IMR-90 (cell line): ENCODE measurements around the gene SLC35B2. TPM values are rescaled to one million over a fixed set of nuclear protein-coding genes. Genes with fewer than 3 reads are reported as not detected.

Experiments
- ATAC-seq: fragments of 200-7000 bp; cut with Tn5 transposase; 2 replicates; pipeline ENCODE4 v1.9.1; 2020; ENCODE audit warnings: low read depth, mild to moderate bottlenecking, moderate library complexity
- BruUV-seq: library from RNA; stranded (reverse); fragments of 400-500 nt; replicated peaks from 2 replicates; lab custom pipeline; 2021; lab: Mats Ljungman, UMichigan
- CTCF ChIA-PET: fragments of 300-600 bp; formaldehyde crosslinking; extraction: SDS; loops from one replicate; lab custom pipeline; 2021; ENCODE audit warnings: antibody characterized with exemption; lab: Yijun Ruan, JAX
- POLR2A ChIA-PET: fragments of 300-600 bp; sonication (Branson Sonifier 250); formaldehyde crosslinking; loops from one replicate; lab custom pipeline; 2022; ENCODE audit warnings: antibody characterized with exemption; ENCODE audit not compliant: unreplicated experiment; lab: Charles Lee
- DNase-seq: peaks from one replicate; pipeline ENCODE4 v3.0.0; 2013
- H2AFZ ChIP-seq: replicated peaks from 2 replicates; pipeline ENCODE3; 2013; ENCODE audit warnings: low read length, mild to moderate bottlenecking; ENCODE audit not compliant: poor library complexity
- H2AK5ac ChIP-seq: 2 replicates; pipeline ENCODE4 v1.6.1; 2013; ENCODE audit warnings: low read depth, low read length, inconsistent platforms
- H2AK9ac ChIP-seq: replicated peaks from 2 replicates; pipeline ENCODE3; 2013; ENCODE audit warnings: mild to moderate bottlenecking, low read depth, low read length, moderate library complexity; ENCODE audit not compliant: poor library complexity
- H2BK120ac ChIP-seq: 2 replicates; pipeline ENCODE4 v1.6.1; 2013; ENCODE audit warnings: low read depth, low read length, inconsistent platforms
- H2BK15ac ChIP-seq: 3 replicates; pipeline ENCODE4 v1.6.1; 2013; ENCODE audit warnings: low read depth, low read length, inconsistent platforms
- H2BK20ac ChIP-seq: 2 replicates; pipeline ENCODE4 v1.6.1; 2013; ENCODE audit warnings: low read depth, mild to moderate bottlenecking, inconsistent platforms, low read length, moderate library complexity
- H2BK5ac ChIP-seq: 2 replicates; pipeline ENCODE4 v1.6.1; 2013; ENCODE audit warnings: mild to moderate bottlenecking, low read depth, low read length, inconsistent platforms; ENCODE audit not compliant: poor library complexity, severe bottlenecking
- H3K14ac ChIP-seq: replicated peaks from 2 replicates; pipeline ENCODE4 v1.6.1; 2013; ENCODE audit warnings: low read depth, low read length, inconsistent platforms
- H3K18ac ChIP-seq: 2 replicates; pipeline ENCODE4 v1.6.1; 2013; ENCODE audit warnings: low read depth, low read length, control low read depth
- H3K23ac ChIP-seq: 2 replicates; pipeline ENCODE4 v1.6.1; 2013; ENCODE audit warnings: low read depth, low read length, inconsistent platforms
- H3K27ac ChIP-seq: 2 replicates; pipeline ENCODE4 v1.5.1; 2013; ENCODE audit warnings: mild to moderate bottlenecking, control low read depth, low read length; ENCODE audit not compliant: insufficient read depth
- H3K27me3 ChIP-seq: 2 replicates; pipeline ENCODE4 v1.6.1; 2013; ENCODE audit warnings: low read length; ENCODE audit not compliant: control insufficient read depth, insufficient read depth
- H3K36me3 ChIP-seq: 2 replicates; pipeline ENCODE4 v1.6.1; 2013; ENCODE audit warnings: low read length, mixed read lengths; ENCODE audit not compliant: control insufficient read depth, insufficient read depth
- H3K4ac ChIP-seq: 2 replicates; pipeline ENCODE4 v1.6.1; 2013; ENCODE audit warnings: low read depth, low read length, inconsistent platforms
- H3K4me1 ChIP-seq: 2 replicates; pipeline ENCODE4 v1.6.1; 2013; ENCODE audit warnings: low read length, mixed read lengths; ENCODE audit not compliant: control insufficient read depth, insufficient read depth
- H3K4me2 ChIP-seq: 2 replicates; pipeline ENCODE4 v1.6.1; 2013; ENCODE audit warnings: low read depth, mild to moderate bottlenecking, control low read depth, low read length, moderate library complexity
- H3K4me3 ChIP-seq: 2 replicates; pipeline ENCODE4 v1.5.1; 2013; ENCODE audit warnings: low read depth, mild to moderate bottlenecking, control low read depth, low read length, moderate library complexity; ENCODE audit not compliant: insufficient read depth
- H3K56ac ChIP-seq: 2 replicates; pipeline ENCODE4 v1.6.1; 2013; ENCODE audit warnings: low read length, inconsistent platforms; ENCODE audit not compliant: insufficient read depth; ENCODE audit errors: extremely low read depth
- H3K79me1 ChIP-seq, 2 experiments: 2 replicates each; pipeline ENCODE4 v1.6.1; 2013; ENCODE audit warnings: low read length in 2 of 2, inconsistent platforms in 1 of 2, low read depth in 1 of 2
- H3K9ac ChIP-seq: 2 replicates; pipeline ENCODE4 v1.6.1; 2013; ENCODE audit warnings: low read depth, low read length, control low read depth
- H3K9me1 ChIP-seq: 2 replicates; pipeline ENCODE4 v1.6.1; 2013; ENCODE audit warnings: low read length, inconsistent platforms; ENCODE audit not compliant: insufficient read depth
- H3K9me3 ChIP-seq: 2 replicates; pipeline ENCODE4 v1.6.1; 2013; ENCODE audit warnings: low read length; ENCODE audit not compliant: control insufficient read depth, insufficient read depth
- H4K20me1 ChIP-seq: 2 replicates; pipeline ENCODE4 v1.6.1; 2013; ENCODE audit warnings: low read length, inconsistent platforms; ENCODE audit not compliant: insufficient read depth
- H4K5ac ChIP-seq: 2 replicates; pipeline ENCODE4 v1.6.1; 2013; ENCODE audit warnings: mild to moderate bottlenecking, low read depth, low read length, control low read depth
- H4K8ac ChIP-seq, 2 experiments: 2 replicates each; pipeline ENCODE4 v1.6.1; 2013; ENCODE audit warnings: low read depth in 2 of 2, low read length in 2 of 2, control low read depth in 1 of 2, inconsistent platforms in 1 of 2
- H4K91ac ChIP-seq: 2 replicates; pipeline ENCODE4 v1.6.1; 2013; ENCODE audit warnings: low read depth, low read length, inconsistent platforms; ENCODE audit not compliant: insufficient read depth
- CHD1 ChIP-seq: IDR thresholded peaks from 2 replicates; pipeline ENCODE4 v1.6.1; 2012; ENCODE audit warnings: low read depth, low read length, improper control_type of control experiment
- WGBS, 2 experiments: methylation state at CpG; one replicate each; pipeline versions ENCODE4 v1.1.5 to v1.1.7; 2013; ENCODE audit warnings: missing lambda C conversion rate in 2 of 2; ENCODE audit not compliant: insufficient read length in 1 of 2; ENCODE audit errors: extremely low coverage in 2 of 2; 5-methylcytosine and 5-hydroxymethylcytosine counted together
- dilution Hi-C: fragments of 300-500 bp; cut with HindIII; formaldehyde crosslinking; loops from one replicate; pipeline ENCODE4 v1.14.3; 2018; ENCODE audit warnings: low sequenced_read_pairs; ENCODE audit not compliant: unreplicated experiment
- in situ Hi-C: fragments of 300-500 bp; cut with MboI; formaldehyde crosslinking; loops from 3 replicates; pipeline ENCODE4 v1.14.3; 2019; ENCODE audit warnings: low sequenced_read_pairs, inconsistent platforms, mixed read lengths
- intact Hi-C: fragments of 100-400 bp; cut with micrococcal nuclease; formaldehyde crosslinking; loops from 2 replicates; pipeline ENCODE4 v1.10.0; 2022
- polyA plus RNA-seq, 3 experiments: library from polyadenylated mRNA; depleted of rRNA; stranded (reverse); fragments of >200 nt; gene quantifications; 2 replicates each; pipeline ENCODE4 v1.2.3, GENCODE V29; 2012; ENCODE audit warnings: low replicate concordance in 1 of 3
- total RNA-seq: library from RNA; depleted of rRNA; stranded (reverse); fragments of >200 nt; gene quantifications from 2 replicates; pipeline ENCODE4 v1.2.3, GENCODE V29; 2012

Gene SLC35B2
- total and polyA plus RNA-seq, 2 of the 4 experiments (the other 2 are of a cell fraction): 51.4 to 89.9 TPM

GRCh38 chr6:44278315-44278714 is 21.0 kb upstream of the SLC35B2 start:
- intact Hi-C loops: no loop called here

More at GRCh38 chr6:44278315-44278714, 21.0 kb upstream of the SLC35B2 start:
- H3K14ac ChIP-seq: no peak overlapping the region
- no peak overlapping the region for H4K91ac ChIP-seq
- no peak overlapping the region for H2BK20ac ChIP-seq
- no peaks in the 10 kb centered on the region for H3K4me1 ChIP-seq
- H3K9me1 ChIP-seq: peaks cover 4% of the 10 kb centered on the region; the same call in 1 of the 2 replicates
- H3K36me3 ChIP-seq: no peaks in the 10 kb centered on the region
- no peak overlapping the region for H2BK15ac ChIP-seq
- ChIA-PET CTCF (no interaction called here), POLR2A (no interaction called here)
- ATAC-seq (no peak), DNase-seq (no peak)
- TF ChIP-seq CHD1: no peak
- H3K23ac ChIP-seq: no peak overlapping the region
- no peak overlapping the region for H3K27ac ChIP-seq
- no peak overlapping the region for H4K5ac ChIP-seq
- no peak overlapping the region for H3K18ac ChIP-seq
- H4K20me1 ChIP-seq: no peaks in the 10 kb centered on the region; the same call in 1 of the 2 replicates
- no peak overlapping the region for H3K56ac ChIP-seq
- dilution Hi-C loops: no loop called here
- H2BK5ac ChIP-seq: no peak overlapping the region
- in situ Hi-C loops: no loop called here
- H3K4ac ChIP-seq: no peak overlapping the region
- no peak overlapping the region for H2AK5ac ChIP-seq
- no peak overlapping the region for H3K9ac ChIP-seq
- no peak overlapping the region for H4K8ac ChIP-seq
- BruUV-seq: no TSS peak
- no peak overlapping the region for H3K4me3 ChIP-seq
- 17% methylated on average over 1 of the region's 3 CpGs; no CpG with 5 or more reads in 1 of the 2 experiments for WGBS, 2 experiments
- H3K79me1 ChIP-seq: no peaks in the 10 kb centered on the region
- peaks cover 55% of the 10 kb centered on the region for H3K27me3 ChIP-seq
- H2AFZ ChIP-seq: no peak overlapping the region
- no peak overlapping the region for H2AK9ac ChIP-seq
- no peak overlapping the region for H2BK120ac ChIP-seq
- no peak overlapping the region for H3K4me2 ChIP-seq
- no peaks in the 10 kb centered on the region for H3K9me3 ChIP-seq
